MG63 (cell line): ENCODE data around the gene GALNTL6. TPM values are rescaled to one million over a fixed set of nuclear protein-coding genes. Genes with fewer than 3 reads are reported as not detected.

Experiments used
- DNase-seq: peaks from one replicate; pipeline ENCODE4 v3.0.0-alpha.2; 2020
- H3K27me3 ChIP-seq: fragments of 250-450 bp; sonication (Bioruptor Pico); 2 replicates; pipeline ENCODE4 v1.5.1; 2020; ENCODE audit warnings: mild to moderate bottlenecking, moderate library complexity
- H3K36me3 ChIP-seq: fragments of 250-450 bp; sonication (Bioruptor Pico); 2 replicates; pipeline ENCODE4 v1.5.1; 2020; ENCODE audit warnings: mild to moderate bottlenecking, moderate library complexity
- H3K4me3 ChIP-seq: fragments of 250-450 bp; sonication (Bioruptor Pico); 2 replicates; pipeline ENCODE4 v1.5.1; 2020; ENCODE audit warnings: mild to moderate bottlenecking, moderate library complexity
- H3K9me3 ChIP-seq: fragments of 250-450 bp; sonication (Bioruptor Pico); 2 replicates; pipeline ENCODE4 v1.5.1; 2020; ENCODE audit warnings: mild to moderate bottlenecking, moderate library complexity
- total RNA-seq: library from RNA; depleted of rRNA; stranded (reverse); fragments of >200 nt; shearing (Covaris generic); gene quantifications from 2 replicates; pipeline ENCODE4 v1.2.3, GENCODE V29; 2014; ENCODE audit warnings: low replicate concordance

Gene GALNTL6
- total RNA-seq, 1 experiment from 2014 or later = not detected

- H3K9me3 ChIP-seq = no peaks in the 10 kb centered on the region
- no peak overlapping the region for H3K4me3 ChIP-seq
- no peaks in the 10 kb centered on the region for H3K36me3 ChIP-seq
- no peak for DNase-seq
- H3K27me3 ChIP-seq = no peaks in the 10 kb centered on the region
Observed at GRCh38 chr4:173056710-173057109, 1243.5 kb downstream of the GALNTL6 start.

GRCh38 chr4:173057442-173057841 lies 1244.2 kb downstream of the GALNTL6 start:
- Histone ChIP-seq H3K9me3 (no peaks in the 10 kb centered on the region), H3K27me3 (no peaks in the 10 kb centered on the region), H3K36me3 (no peaks in the 10 kb centered on the region), H3K4me3 (peak overlapping the region; percentile 25)
- DNase-seq = peak; percentile 17

- peak overlapping the region; percentile 25; the same call in 1 of the 2 replicates for H3K4me3 ChIP-seq
- peak; percentile 61 for DNase-seq
Observed at GRCh38 chr4:173057901-173058300, 1244.7 kb downstream of the GALNTL6 start.

GRCh38 chr4:173061160-173061559 lies 1248.0 kb downstream of the GALNTL6 start:
- H3K36me3 ChIP-seq = no peaks in the 10 kb centered on the region

More at GRCh38 chr4:173057901-173058300, 1244.7 kb downstream of the GALNTL6 start:
- Histone ChIP-seq H3K36me3 (no peaks in the 10 kb centered on the region), H3K27me3 (no peaks in the 10 kb centered on the region), H3K9me3 (0 out of 2 replicates have a peak, but pooled peaks cover 2% of the 10 kb centered on the region)

GRCh38 chr4:173073939-173074500 lies 1260.8 kb downstream of the GALNTL6 start:
- Histone ChIP-seq H3K27me3 (no peaks in the 10 kb centered on the region), H3K36me3 (no peaks in the 10 kb centered on the region), H3K4me3 (no peak overlapping the region), H3K9me3 (0 out of 2 replicates have a peak, but pooled peaks cover 4% of the 10 kb centered on the region)
- no peak for DNase-seq

More at GRCh38 chr4:173061160-173061559, 1248.0 kb downstream of the GALNTL6 start:
- no peak for DNase-seq
- H3K27me3 ChIP-seq = no peaks in the 10 kb centered on the region
- no peak overlapping the region for H3K4me3 ChIP-seq
- H3K9me3 ChIP-seq = 0 out of 2 replicates have a peak, but pooled peaks cover 4% of the 10 kb centered on the region

- peak; percentile 21 for DNase-seq
- Histone ChIP-seq H3K36me3 (no peaks in the 10 kb centered on the region), H3K9me3 (no peaks in the 10 kb centered on the region), H3K4me3 (no peak overlapping the region), H3K27me3 (no peaks in the 10 kb centered on the region)
Observed at GRCh38 chr4:173074501-173074946, 1261.3 kb downstream of the GALNTL6 start.

DNA sequence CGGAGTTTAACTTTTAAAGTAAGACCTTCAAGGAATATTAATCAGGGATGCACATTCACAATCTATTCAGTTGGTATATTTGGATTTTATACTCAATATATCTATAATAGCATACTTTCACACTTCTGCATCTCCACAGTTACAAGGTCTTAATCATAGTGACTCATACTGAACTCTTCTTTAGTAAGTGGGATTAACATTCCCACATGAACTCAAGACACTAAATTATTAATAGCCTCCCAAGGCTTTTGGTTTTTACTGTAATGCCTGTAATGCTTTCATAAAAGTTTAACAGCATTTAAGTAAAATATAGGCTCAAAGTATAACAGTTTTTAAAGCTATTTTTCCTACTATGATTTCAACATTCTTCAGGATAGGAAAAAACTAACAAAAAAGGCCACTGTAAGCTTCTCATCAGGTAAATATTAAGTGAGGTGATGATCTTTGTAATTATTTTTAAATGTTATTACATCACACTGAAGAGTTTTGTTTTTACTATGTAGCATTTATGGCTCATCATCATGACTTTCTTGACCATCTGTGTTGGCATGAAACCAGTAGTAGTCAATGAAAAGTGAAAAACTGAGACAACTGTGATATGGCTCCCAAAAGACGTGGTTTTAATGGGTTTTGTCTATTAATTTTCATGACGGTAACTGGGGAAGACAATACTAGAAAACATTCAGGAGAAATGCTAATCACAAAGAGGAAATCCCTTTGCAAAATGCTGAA lies 1263.9 kb downstream of the GALNTL6 start:
- Histone ChIP-seq H3K27me3 (no peaks in the 10 kb centered on the region), H3K36me3 (no peaks in the 10 kb centered on the region), H3K9me3 (no peaks in the 10 kb centered on the region), H3K4me3 (no peak overlapping the region)
- DNase-seq = no peak

GRCh38 chr4:173088144-173088543 lies 1274.9 kb downstream of the GALNTL6 start:
- no peaks in the 10 kb centered on the region for H3K9me3 ChIP-seq
- DNase-seq = no peak
- H3K27me3 ChIP-seq = no peaks in the 10 kb centered on the region
- no peaks in the 10 kb centered on the region for H3K36me3 ChIP-seq
- H3K4me3 ChIP-seq = no peak overlapping the region
